Measurements from ENCODE around the gene ANO6.

The ANO6 gene

DNA sequence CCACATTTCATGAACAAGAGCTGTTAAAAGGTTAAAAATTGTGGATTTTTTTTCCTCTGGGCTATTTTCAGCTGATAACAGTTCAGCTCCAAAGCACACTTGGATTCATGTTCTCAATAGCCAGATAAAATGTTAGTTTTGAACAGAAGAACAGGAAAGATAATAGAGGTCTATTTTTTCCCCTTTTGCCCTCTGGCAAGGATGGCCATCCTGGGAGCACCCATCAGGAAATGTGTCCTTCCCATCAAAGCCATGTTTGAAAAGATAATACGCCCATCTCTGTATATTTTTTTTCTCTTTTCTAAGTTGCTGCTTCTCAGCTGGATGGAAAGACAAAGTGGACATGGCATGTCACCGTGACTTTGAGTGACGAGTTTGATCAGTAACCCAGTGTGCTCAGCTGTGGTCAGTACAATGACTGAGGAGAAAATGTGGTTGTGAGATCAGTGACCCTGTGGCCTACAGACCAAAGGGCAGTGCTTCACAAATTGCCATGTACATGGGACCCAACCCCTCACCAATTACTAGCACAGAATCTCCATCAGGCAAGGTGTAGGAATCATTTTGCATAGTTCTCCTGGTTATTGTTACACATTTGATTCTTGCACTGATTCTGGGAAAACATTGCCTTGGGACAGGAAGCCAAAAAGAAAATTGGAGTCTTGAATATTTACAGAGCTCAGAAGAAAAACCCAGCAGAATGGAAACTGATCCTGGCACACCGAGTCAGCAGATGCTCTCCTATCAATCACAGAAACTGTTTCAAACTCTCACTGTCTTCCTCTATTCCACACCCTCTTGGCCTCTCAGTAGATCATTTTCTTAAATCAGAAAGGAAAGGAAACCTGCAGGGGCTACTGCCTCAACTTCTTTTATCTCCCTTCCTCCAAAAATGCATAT lies 64.3 kb downstream of the ANO6 start:
- no peak for DNase-seq (ENCODE audit: low spot score)

DNA sequence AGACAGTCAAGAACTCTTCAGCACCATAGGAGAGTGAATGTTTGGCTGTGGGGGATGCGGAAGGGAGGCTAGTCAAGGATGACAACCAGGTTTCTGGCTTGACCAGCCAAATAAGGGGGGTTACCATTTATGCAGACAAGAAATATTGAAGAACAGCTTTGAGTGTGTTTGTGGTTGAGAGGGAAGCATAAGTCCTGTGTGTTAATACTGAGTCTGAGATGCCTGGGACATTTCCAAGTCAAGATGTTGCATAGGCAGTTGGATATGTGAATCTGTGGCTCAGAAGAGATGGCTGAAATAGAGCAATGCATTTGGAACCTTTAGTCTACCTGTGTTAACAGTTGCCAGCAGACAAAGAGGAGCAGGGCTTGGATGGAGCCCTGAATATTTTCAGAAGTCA lies 66.1 kb downstream of the ANO6 start:
- no peak for DNase-seq (ENCODE audit: low spot score)

DNA sequence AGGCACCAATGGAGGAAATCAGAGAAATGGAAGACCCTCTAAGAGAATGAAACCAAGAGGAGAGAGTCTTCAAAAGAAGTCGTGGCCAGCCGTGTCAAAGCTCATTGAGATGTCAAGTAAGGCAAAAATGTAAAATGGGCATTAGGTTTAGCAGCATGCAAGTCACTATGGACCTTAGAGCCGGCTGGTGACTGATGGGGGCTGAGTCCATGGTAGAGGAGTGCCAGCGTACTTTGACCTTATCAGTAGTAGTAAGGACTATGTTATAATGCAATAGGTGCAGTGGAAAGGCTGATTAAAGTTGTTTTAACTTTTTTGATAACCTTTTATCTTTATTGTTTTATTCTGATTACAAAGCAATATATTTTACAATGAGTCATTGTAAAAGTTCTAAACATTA lies 66.5 kb downstream of the ANO6 start:
- no peak for DNase-seq (ENCODE audit: low spot score)

DNA sequence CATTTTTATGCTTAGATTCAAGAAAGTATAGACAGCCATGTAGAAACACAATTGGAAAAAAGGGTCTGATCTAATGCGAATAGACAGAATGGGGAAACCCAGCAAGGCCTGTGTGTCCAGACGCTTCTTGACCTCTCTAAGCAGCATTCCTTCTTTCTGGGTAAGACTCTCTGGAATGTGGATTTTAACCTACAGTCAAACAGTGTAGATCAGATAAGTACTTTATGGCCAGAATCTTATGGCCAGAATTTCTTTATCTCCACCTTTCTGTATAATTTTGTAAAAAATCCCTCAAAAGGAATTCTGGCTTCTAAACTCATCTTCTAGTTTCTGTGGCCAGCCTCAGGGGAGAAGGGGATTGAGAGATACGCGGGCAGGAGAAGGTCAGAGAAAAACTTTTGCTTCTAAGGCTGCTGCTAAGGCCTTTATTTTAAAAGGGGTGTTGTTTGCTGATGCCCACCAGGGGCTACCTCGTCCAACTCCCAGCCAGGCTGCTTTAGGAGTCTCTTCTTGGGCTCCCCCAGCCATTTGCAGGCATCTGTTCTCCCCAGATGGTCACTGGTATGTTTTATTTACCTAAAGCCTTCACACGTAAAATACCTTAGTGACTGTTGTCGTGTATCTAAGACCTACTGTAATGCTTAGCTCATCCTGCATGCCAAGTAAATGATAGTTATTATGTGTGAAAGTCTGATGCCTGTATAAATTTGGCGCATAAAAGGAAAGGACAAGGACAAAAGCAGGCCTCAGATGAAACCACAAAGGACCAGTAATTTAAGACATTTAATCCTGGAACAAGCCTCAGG lies 68.4 kb downstream of the ANO6 start:
- no peak for DNase-seq (ENCODE audit: low spot score)

DNA sequence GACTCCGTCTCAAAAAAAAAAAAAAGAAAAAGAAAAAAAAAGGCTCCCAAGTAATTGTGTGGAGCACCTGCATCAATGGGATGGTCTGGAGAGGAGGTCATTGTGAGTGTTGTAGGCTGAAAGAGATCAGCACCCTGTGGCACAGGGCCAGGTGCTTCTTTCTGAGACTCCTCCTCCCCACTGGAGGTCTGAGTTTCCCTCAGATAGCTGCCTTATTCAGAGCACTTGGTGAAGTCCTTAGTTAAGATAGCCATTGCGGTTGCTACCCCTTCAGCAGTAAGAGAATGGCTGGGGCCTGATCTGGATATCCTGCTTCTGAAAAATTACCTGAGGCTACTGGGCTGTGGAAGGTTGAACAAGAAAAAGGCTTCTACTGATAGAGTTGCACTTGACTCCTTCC lies 69.8 kb downstream of the ANO6 start:
- DNase-seq (ENCODE audit: low spot score), result no peak

DNA sequence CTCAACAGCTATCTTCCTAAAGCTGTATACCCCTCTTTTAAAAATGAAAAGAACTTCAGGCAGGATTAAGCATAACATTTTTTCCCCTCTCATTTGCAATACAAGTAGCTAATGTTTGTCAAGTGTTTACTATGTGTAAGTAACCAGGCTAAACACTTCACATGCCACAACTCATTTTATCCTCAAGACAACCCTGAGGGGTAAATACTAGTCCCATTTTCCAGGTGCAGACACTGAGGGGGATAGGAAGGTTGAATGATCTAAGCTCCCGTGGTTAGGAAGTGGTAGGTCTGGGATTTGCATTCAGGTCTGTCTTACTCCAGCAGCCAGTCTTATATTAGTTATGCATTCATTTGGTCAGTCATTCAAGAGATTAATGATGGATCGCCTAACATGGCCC lies 70.7 kb downstream of the ANO6 start:
- no peak for DNase-seq (ENCODE audit: low spot score)

DNA sequence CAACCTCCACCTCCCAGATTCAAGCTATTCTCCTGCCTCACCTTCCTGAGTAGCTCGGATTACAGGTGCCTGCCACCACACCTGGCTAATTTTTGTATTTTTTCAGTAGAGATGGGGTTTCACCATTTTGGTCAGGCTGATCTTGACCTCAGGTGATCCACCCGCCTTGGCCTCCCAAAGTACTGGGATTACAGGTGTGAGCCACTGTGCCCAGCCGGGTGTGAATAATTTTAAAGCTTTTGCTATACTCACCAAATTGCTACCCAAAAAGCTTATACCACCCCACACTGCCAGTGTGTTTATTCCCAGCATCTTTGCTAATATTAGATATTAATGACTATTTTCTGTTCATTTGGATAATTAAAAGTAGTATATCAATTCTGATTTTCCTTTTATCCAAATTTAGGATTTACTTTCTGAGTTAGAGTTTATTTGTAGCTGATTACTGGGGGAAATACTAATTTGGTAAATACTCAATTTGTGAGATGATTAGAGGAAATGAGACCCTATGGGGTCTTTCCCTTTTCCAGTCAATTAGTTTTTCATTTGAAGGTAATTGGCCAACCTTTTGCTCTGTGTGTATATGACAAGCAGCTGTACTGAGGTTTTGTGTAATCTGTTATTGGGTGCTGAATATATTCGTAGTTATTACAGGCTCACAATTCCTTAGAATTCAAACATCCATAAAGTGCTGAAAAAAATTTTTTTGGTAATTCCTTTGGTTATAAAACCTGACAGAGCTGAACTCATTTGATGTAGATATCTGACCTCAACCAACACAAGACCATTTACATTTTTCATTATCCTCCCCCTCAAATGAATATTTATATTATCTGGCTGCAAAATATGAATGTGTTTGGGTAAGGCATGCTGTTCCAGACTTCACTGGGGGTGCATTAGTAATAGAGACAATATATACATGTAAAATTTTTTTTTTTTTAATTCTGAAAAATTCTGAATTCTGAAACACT lies 73.6 kb downstream of the ANO6 start:
- DNase-seq (ENCODE audit: low spot score), result no peak

DNA sequence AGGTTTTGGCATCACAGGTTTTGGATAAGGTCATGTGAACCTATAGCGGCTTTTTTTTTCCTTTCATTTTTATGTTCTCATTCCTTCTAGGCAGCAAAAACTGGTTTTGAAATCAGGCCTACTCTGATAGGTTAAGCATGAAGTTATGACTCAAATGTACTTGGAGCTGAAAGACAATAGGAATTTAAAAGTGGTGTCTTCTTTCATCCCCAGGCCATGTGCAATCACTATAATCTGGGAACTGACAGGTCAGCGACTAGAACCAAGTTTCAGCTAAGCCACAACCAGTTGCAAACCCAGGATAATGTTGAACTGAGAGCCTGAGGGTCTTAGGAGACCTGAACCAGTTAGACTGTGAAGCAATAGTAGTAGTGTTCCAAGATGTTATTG lies 74.3 kb downstream of the ANO6 start:
- no peak for DNase-seq (ENCODE audit: low spot score)

DNA sequence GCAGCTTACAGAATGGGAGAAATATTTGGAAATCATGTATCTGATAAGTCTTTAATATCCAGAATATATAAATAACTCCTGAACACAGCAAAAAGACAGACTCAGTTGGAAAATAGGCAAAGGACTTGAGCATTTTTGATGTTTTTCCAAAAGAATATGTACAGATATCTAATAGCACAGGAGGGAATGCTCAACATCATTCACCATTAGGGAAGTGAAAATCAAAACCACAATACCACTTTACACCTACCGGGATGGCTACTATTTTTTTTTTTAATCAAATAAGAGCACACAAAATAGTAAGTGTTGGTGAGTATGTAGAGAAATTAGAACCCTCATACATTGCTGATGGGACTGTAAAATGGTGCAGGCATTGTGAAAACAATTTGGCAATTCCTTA lies 75.6 kb downstream of the ANO6 start:
- no peak for DNase-seq (ENCODE audit: low spot score)

DNA sequence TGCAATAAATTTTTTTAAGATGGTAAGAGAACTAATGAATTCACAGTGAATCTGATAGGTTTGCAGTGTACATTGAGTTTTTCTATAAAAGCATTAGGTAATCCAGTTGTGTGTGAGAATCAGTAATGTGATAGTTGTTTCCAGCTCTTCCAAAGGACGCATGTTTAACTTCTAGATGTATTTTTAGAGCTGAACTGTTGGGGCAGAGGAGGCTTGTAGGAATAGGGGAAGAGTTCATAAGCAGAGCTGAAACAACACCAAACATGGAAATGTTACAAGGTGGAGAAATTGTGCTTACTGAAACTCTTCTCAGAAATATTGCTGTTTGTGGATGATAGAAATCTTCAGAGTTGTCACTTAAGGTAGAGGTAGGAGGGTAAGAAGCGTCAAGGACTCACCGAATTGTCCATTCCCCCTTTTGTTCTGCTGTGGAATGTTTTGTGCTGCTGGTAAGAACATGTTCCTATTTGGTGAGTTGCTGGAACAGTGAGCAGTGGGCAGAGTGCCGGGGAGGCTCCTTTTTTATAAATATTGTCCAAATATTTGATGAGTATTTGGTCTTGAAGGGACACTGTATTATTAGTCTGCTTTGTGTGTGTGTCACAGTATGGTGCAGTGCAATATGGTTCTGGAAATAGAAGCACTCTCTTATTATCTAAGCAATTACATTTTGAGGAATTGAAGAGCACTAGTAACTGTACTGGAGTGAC lies 76.7 kb downstream of the ANO6 start:
- no peak for DNase-seq (ENCODE audit: low spot score)

DNA sequence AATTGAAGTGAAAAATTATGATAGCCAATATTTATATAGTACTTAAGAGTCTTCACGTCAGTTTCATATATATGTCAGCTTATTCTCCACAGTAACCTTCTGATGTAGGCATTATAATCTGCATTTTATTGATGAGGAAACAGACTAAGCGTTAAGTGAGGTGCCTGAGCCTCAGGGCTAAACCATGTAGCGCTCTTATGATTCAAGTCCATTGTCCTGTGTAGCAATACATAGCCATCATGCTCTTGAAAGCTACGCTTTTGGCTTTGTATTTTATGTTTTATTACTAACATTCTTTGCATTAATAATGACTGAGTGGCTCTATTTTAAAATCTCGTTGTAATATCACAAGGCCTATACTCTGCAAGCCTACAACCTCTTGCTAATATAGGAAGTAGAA lies 79.0 kb downstream of the ANO6 start:
- DNase-seq (ENCODE audit: low spot score), result no peak

DNA sequence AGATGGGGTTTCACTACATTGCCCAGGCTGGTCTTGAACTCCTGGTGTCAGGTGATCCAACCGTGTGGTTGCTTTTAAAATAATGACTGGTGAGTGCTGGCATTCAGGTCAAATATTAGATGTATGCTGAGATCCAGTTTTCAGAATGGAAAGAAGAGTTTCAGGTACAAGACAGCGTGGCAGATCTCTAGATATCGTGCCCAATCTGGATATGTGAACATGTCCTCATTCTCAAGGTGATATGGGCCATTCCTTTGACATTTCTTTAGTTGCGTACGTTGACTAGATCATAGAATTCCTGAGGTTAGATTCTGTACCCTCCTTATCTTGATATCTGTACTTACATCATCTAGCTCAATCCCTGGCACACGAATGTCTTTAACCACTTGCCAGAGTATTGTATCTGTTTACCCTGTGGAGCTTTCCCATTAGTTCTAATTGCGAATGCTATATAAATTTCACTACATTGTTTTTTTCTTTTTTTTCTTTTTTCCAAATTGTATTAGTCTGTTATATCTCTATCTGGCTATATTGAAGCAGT lies 80.2 kb downstream of the ANO6 start:
- no peak for DNase-seq (ENCODE audit: low spot score)

DNA sequence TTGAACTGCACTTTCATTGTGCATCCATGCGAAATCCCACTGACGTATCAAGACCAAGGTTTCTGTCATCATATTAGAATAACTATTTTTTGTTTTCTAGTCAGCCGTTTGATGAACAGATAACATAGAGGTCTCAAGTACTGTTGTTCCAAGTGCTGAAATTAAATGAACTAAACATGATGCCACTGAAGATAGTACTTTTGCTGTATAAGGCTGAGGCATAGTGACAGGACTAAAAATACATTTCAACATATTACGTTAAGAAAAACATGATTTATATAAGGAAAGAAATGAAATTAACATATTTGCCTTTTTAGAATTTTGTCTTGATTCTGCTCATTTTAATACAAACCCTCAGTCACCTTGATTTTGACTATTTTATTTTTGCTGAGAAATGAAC lies 82.2 kb downstream of the ANO6 start:
- DNase-seq (ENCODE audit: low spot score), result no peak

DNA sequence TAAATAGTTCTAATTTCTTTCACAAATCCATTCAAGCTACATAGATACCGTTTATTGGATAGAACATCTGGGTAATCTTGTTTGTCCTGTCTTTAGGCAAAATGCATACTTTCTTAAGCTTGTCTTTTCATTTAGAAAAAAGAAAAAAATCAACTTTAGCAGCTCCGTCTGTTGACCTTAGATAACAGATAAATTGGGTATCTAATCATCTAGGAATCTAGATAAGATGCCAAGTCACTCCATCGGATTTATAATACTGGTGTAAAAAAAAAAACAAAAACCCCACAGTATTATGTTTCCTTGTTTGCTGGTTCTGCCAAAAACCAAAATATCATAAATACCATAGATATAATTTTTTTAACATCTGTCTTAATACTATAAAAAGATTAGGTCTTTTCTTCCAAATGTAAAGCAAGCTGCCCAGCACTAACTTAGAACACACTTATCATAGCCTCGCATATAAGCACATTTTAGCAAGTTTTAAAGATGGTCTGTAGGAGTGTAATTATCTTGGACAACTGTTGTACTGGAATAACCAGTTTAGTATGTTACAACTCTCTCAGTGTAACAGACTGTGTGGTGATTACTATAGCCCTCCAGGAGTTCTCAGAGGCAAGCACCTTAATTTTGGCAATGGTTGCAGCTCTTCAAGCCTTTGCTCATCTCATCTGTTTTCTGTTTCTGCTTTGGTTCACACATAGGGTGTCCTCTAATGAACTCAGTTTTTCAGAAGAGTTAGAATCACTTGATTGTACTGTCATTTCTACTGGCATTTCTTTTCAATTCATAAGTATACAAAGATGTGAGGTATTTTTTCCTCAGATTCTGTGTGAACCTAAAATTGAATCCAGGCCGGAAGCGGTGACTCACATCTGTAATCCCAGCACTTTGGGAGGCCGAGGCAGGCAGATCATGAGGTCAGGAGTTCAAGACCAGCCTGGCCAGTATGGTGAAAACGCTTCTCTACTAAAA lies 83.1 kb downstream of the ANO6 start:
- DNase-seq (ENCODE audit: low spot score), result no peak

DNA sequence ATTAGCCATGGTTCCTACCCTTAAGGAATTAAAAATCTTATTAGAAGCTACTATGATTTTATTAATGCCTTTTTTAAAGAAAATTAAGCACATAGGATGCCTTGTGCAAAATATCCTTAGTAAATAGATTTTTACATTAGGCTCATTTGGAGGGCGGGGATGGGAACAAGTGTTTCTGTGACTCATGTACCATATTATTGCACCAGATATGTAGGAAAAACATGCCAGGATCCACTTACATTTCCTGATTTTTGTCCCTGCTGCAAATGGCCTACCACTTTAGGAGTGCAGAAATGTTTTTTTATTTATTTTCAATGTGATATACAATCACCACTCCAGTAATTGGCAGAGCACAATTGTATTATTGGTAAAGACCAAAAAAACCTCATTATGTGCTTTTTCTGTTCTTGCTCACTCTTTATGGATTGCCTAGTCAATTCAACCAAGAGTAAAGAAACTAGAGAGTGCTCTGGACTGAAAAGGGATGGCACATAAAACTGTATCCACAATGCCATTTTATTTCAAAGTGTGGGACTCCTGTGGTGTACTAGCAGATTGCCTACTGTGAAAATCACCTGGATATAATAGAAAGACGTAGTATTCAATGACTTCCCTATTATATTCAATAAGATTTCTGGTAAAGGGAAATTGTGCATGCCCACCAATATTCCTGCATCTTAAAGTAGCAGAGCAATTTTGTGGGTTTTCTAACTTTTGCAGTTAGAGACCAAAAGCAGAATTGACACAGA lies 86.9 kb downstream of the ANO6 start:
- DNase-seq (ENCODE audit: low spot score), result no peak

DNA sequence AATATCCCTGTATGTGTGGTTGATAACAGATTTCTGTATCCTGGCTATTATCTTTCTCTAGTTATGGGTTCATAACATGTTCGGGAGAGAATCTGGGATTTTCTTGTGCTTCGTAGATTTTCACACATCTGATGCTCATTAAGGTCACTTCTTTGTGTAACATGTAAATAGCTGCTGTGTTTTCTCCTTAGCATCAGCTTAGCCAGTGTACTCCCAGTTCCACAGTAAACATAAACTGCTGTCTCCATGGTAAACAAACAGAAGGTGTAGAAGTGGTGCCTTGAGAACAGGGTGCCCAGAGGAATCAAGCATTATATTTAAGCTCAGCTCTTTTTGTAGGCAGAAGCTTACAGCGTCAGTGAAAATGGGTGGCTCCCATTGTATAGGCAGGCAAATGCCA lies 88.0 kb downstream of the ANO6 start:
- DNase-seq (ENCODE audit: low spot score), result no peak

DNA sequence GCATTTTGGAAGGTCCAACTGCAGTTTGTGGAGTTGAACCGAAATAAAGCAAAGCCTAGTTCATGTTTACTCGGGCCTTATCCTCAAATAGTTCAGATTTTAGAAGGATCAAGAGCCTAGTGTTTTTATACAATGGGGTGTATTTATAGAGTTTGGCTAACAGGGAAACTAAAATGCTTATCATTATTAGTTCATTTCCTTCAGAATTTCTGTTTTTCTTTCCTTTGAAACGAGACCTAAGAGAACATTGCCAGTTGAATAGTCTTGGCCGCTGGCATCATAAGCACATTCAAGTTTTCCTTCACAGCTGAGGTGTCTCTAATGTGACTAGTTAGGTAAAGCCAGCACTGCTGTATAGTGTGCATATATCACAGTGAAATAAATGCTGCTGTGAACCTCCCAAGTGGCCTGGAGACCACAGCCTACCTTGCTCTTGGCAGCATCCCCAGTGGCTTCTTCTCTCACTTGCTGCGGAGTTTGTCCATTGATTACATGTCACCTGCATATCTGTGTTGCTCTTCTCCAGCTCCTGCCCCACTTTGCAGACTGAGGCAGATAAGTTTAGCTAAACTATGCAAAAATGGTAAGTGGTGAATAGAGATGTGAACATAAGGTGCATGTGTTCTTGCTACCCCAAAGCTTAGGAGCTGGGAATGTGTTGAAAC lies 88.8 kb downstream of the ANO6 start:
- DNase-seq (ENCODE audit: low spot score), result no peak

DNA sequence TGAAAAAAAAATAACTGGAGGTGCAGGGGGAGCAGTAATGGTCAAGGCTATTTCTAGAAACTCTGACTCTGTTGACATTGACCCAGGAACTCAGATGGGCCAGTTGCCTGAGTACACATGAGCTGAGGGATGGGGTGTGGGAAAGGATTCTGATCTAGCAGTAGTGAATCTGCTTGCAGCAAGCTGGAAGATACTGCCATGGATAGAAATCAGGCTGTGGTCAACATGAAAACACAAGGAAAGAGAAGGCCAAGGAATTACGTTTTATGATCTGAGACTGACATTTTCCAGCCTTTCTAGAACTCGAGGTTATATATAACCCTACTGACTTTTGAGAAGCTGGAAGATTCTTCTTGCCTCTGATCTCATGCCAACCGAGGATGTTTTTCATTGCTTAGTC lies 90.0 kb downstream of the ANO6 start:
- no peak for DNase-seq (ENCODE audit: low spot score)

Measured in Ammon's horn (tissue), 1 donor.